ENCODE data around the gene WDR81. TPM values are rescaled to one million over a fixed set of nuclear protein-coding genes. Genes with fewer than 3 reads are reported as not detected.

Gene WDR81
- total RNA-seq, 2 experiments from 2014 or later: 7.0 to 8.0 TPM

- ChIA-PET CTCF (interaction anchor here (0.7 kb wide), 1 partner anchor 66 kb away, joined by 3 read pairs; no protein-coding TSS in a partner anchor), POLR2A (interaction anchor here (1.2 kb wide), 1 partner anchor 13 kb away, joined by 3 read pairs; no protein-coding TSS in a partner anchor)
- DNase-seq: no peak
- no peak for TF ChIP-seq CTCF (IDR thresholded peaks at IDR 0.05)
- no peak for ATAC-seq
- Mint-ChIP-seq H3K36me3 (ENCODE audit: low read depth) (peaks cover 31% of the 10 kb centered on the region), H3K4me3 (no peak overlapping the region), H3K4me1 (ENCODE audit: low read depth) (no peaks in the 10 kb centered on the region), H3K9me3 (no peaks in the 10 kb centered on the region), H3K27ac (no peak overlapping the region), H3K27me3 (no peaks in the 10 kb centered on the region)
- intact Hi-C loops (cut with micrococcal nuclease): no loop called here
Measured at GRCh38 chr17:1786708-1787107, 62.2 kb downstream of the WDR81 start.

GRCh38 chr17:1787301-1787902 lies 62.9 kb downstream of the WDR81 start:
- ChIA-PET POLR2A (interaction anchor here (1.0 to 1.2 kb wide), 2 partner anchors 14 to 39 kb away, joined by 3 read pairs; no protein-coding TSS in a partner anchor), CTCF (no interaction called here)
- no peak for DNase-seq
- no peak overlapping the region for H3K27ac Mint-ChIP-seq
- H3K27me3 Mint-ChIP-seq: no peaks in the 10 kb centered on the region
- H3K9me3 Mint-ChIP-seq: no peaks in the 10 kb centered on the region
- no peak overlapping the region for H3K4me3 Mint-ChIP-seq
- no peaks in the 10 kb centered on the region for H3K4me1 Mint-ChIP-seq (ENCODE audit: low read depth)
- intact Hi-C loops (cut with micrococcal nuclease): no loop called here
- no peak for ATAC-seq
- no peak for TF ChIP-seq CTCF (IDR thresholded peaks at IDR 0.05)
- peaks cover 27% of the 10 kb centered on the region for H3K36me3 Mint-ChIP-seq (ENCODE audit: low read depth)

Other genes with a start within 250 kb of the WDR81 start
- gene MYO1C, start 232.0 kb upstream of the WDR81 start, total RNA-seq: 10 to 100 TPM; 12.6 to 16.8 TPM
- 10 to 100 TPM; 16.5 to 16.7 TPM for gene INPP5K, start 208.1 kb upstream of the WDR81 start, total RNA-seq
- gene PITPNA, start 161.9 kb upstream of the WDR81 start, total RNA-seq: 10 to 100 TPM; 31.7 to 34.4 TPM
- 1 to 10 TPM; 5.6 to 5.7 TPM for gene SLC43A2, start 95.9 kb upstream of the WDR81 start, total RNA-seq
- gene SCARF1, start 79.0 kb upstream of the WDR81 start, total RNA-seq: 1 to 10 TPM; 3.2 to 4.1 TPM
- gene RILP, start 74.8 kb upstream of the WDR81 start, total RNA-seq: 1 to 10 TPM; 5.3 to 6.1 TPM
- 100 to 1,000 TPM; 370 to 428 TPM for gene PRPF8, start 39.8 kb upstream of the WDR81 start, total RNA-seq
- gene TLCD2, start 14.3 kb upstream of the WDR81 start, total RNA-seq: under 1 TPM; 0.07 to 0.09 TPM
- under 1 TPM; 0.11 to 0.18 TPM for gene SERPINF2, start 18.2 kb downstream of the WDR81 start, total RNA-seq
- gene SERPINF1, start 37.4 kb downstream of the WDR81 start, total RNA-seq: 1 to 10 TPM; 6.8 to 6.9 TPM
- 10 to 100 TPM; 22.2 to 22.7 TPM for gene SMYD4, start 105.2 kb downstream of the WDR81 start, total RNA-seq
- gene RPA1, start 105.3 kb downstream of the WDR81 start, total RNA-seq: 100 to 1,000 TPM; 189 to 197 TPM

All from activated CD8-positive, alpha-beta T cell treated with anti-CD3 and anti-CD28 coated beads for 36 hours (primary cell).